GDM1 (cell line): ENCODE measurements around the gene NPY4R2.
"Not testable (repeated sequence)": the region's sequence is repeated elsewhere in the genome, so short reads cannot be mapped to it uniquely, and the experiment has no call there.

ENCODE experiments used
- DNase-seq: peaks from one replicate; lab custom pipeline; 2025; lab: John Stamatoyannopoulos, UW

Gene NPY4R2

GRCh38 chr10:47933462-47933861 is 15.0 kb downstream of the NPY4R2 start:
- DNase-seq = not testable (repeated sequence)

- DNase-seq = not testable (repeated sequence)
Observed at GRCh38 chr10:47936772-47937228, 18.3 kb downstream of the NPY4R2 start.

- not testable (repeated sequence) for DNase-seq
Observed at GRCh38 chr10:47937634-47938033, 19.2 kb downstream of the NPY4R2 start.

- not testable (repeated sequence) for DNase-seq
Observed at GRCh38 chr10:47940821-47941220, 22.4 kb downstream of the NPY4R2 start.

- not testable (repeated sequence) for DNase-seq
Observed at GRCh38 chr10:47941379-47941778, 22.9 kb downstream of the NPY4R2 start.

GRCh38 chr10:47942351-47943019 is 24.0 kb downstream of the NPY4R2 start:
- not testable (repeated sequence) for DNase-seq

GRCh38 chr10:47943328-47943727 is 24.9 kb downstream of the NPY4R2 start:
- DNase-seq = not testable (repeated sequence)

- DNase-seq = peak; percentile 3
Observed at GRCh38 chr10:47947424-47947823, 29.0 kb downstream of the NPY4R2 start.

GRCh38 chr10:47957158-47957557 is 38.7 kb downstream of the NPY4R2 start:
- DNase-seq = not testable (repeated sequence)

GRCh38 chr10:47959677-47960076 is 41.2 kb downstream of the NPY4R2 start:
- DNase-seq = not testable (repeated sequence)

- DNase-seq = not testable (repeated sequence)
Observed at GRCh38 chr10:47960699-47961098, 42.2 kb downstream of the NPY4R2 start.

- DNase-seq = not testable (repeated sequence)
Observed at GRCh38 chr10:47962785-47963184, 44.3 kb downstream of the NPY4R2 start.

GRCh38 chr10:47964280-47965063 is 46.0 kb downstream of the NPY4R2 start:
- not testable (repeated sequence) for DNase-seq

GRCh38 chr10:47968988-47969387 is 50.5 kb downstream of the NPY4R2 start:
- DNase-seq = not testable (repeated sequence)

- DNase-seq = not testable (repeated sequence)
Observed at GRCh38 chr10:47970047-47970446, 51.6 kb downstream of the NPY4R2 start.

GRCh38 chr10:47971598-47971997 is 53.1 kb downstream of the NPY4R2 start:
- DNase-seq = not testable (repeated sequence)

GRCh38 chr10:47972077-47972476 is 53.6 kb downstream of the NPY4R2 start:
- not testable (repeated sequence) for DNase-seq
